Astrocyte of the cerebellum (primary cell): ENCODE results near the gene CHTF18.

Experiments
- DNase-seq: peaks from one replicate; pipeline ENCODE4 v3.0.0-alpha.2; 2011; ENCODE audit warnings: low read depth
- H3K4me3 ChIP-seq: 2 replicates; pipeline ENCODE4 v1.5.1; 2011; ENCODE audit warnings: mild to moderate bottlenecking, low read depth, low read length, moderate library complexity
- CTCF ChIP-seq: IDR thresholded peaks from 2 replicates; pipeline ENCODE4 v1.5.1; 2012; ENCODE audit warnings: low read length, low read depth, moderate library complexity, mild to moderate bottlenecking; ENCODE audit errors: missing control alignments
- in situ Hi-C: cut with HindIII; loops from 2 replicates; pipeline ENCODE4 v1.10.0; 2017; ENCODE audit warnings: low sequenced_read_pairs

CHTF18 gene

GRCh38 chr16:776824-777223 is 11.6 kb upstream of the CHTF18 start:
- in situ Hi-C loops: no loop called here
- no peak overlapping the region for H3K4me3 ChIP-seq
- no peak for TF ChIP-seq CTCF
- DNase-seq: no peak

GRCh38 chr16:777826-778225 is 10.6 kb upstream of the CHTF18 start:
- no peak for DNase-seq
- no peak for TF ChIP-seq CTCF
- H3K4me3 ChIP-seq: no peak overlapping the region
- in situ Hi-C loops: no loop called here

GRCh38 chr16:778447-778846 is 10.0 kb upstream of the CHTF18 start:
- H3K4me3 ChIP-seq: no peak overlapping the region
- in situ Hi-C loops: no loop called here
- TF ChIP-seq CTCF: no peak
- no peak for DNase-seq

- no peak for TF ChIP-seq CTCF
- H3K4me3 ChIP-seq: no peak overlapping the region
- in situ Hi-C loops: no loop called here
- DNase-seq: no peak
Measured at GRCh38 chr16:778909-779527, 9.4 kb upstream of the CHTF18 start.

GRCh38 chr16:779561-779960 is 8.9 kb upstream of the CHTF18 start:
- TF ChIP-seq CTCF: no peak

GRCh38 chr16:780296-780695 is 8.1 kb upstream of the CHTF18 start:
- DNase-seq: no peak
- no peak for TF ChIP-seq CTCF
- in situ Hi-C loops: no loop called here
- no peak overlapping the region for H3K4me3 ChIP-seq

More at GRCh38 chr16:779561-779960, 8.9 kb upstream of the CHTF18 start:
- no peak for DNase-seq
- in situ Hi-C loops: no loop called here
- H3K4me3 ChIP-seq: no peak overlapping the region
